Measurements from ENCODE around the gene FBXL4.

- TF ChIP-seq POLR2AphosphoS5 (IDR thresholded peaks at IDR 0.05; ENCODE audit: low read depth, low read length) (no peak), TAF1 (IDR thresholded peaks at IDR 0.05; ENCODE audit: borderline replicate concordance, low read depth, low read length) (no peak)
Measured at GRCh38 chr6:98925831-98926230, 21.9 kb downstream of the FBXL4 start.

Data from GM12892 (cell line).